NCI-H460 (cell line): ENCODE data around the gene RIC3. TPM values are rescaled to one million over a fixed set of nuclear protein-coding genes. Genes with fewer than 3 reads are reported as not detected.

ENCODE experiments used
- total RNA-seq: library from RNA; depleted of rRNA; stranded (reverse); fragments of >200 nt; shearing (Covaris generic); gene quantifications from 2 replicates; pipeline ENCODE4 v1.2.3, GENCODE V29; 2014; rRNA removed

Gene RIC3
- total RNA-seq, 1 experiment from 2014 or later = 1.4 TPM

Other genes with a start within 250 kb of the RIC3 start
- not detected in 2 replicates for gene OR10A6, start 237.8 kb downstream of the RIC3 start, total RNA-seq
- gene OR10A3, start 227.3 kb downstream of the RIC3 start, total RNA-seq = not detected in 2 replicates
- not detected in 2 replicates for gene NLRP10, start 203.6 kb downstream of the RIC3 start, total RNA-seq
- 218 and 223 TPM in 2 replicates for gene EIF3F, start 181.7 kb downstream of the RIC3 start, total RNA-seq
- 5.0 and 5.7 TPM in 2 replicates for gene TUB, start 87.8 kb downstream of the RIC3 start, total RNA-seq
- 0.40 and 1.5 TPM in 2 replicates for gene LMO1, start 94.9 kb upstream of the RIC3 start, total RNA-seq